ENCODE data around the gene KRT83.

DNA sequence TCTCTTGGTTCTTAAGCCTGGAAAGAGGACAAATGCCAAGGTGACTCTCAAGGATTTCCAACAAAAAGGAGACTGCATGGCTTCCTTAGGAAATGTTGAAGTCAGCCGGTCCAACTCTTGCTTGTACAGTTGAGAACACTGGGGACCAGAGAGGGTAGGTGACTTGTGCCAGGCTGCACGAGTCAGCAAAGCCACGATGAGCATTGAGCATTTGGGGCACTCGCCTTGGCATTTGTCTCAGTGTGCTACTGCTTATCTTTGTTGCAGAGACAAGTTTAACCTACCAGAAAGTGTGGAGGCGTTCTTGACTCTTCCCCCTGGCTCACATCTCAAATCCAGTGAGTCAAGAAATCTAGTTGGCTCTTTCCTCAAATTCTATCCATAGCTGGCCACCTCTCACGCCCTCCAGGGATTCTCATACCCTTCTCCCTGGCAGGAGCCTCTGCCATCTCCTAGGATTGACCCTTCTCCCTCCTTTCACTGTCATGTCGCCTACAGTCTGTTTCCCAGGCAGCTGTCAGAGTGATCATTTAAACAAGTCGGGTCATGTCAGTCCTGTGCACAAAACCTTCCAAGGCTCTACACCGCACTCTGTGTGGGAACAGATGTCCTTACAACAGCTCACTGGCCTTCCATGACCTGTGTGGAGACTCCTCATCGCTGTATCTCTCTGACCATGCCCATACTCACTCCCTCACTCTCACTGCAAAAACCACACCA, 17.2 kb upstream of the KRT83 start:
- TF ChIP-seq, protein P1, sequence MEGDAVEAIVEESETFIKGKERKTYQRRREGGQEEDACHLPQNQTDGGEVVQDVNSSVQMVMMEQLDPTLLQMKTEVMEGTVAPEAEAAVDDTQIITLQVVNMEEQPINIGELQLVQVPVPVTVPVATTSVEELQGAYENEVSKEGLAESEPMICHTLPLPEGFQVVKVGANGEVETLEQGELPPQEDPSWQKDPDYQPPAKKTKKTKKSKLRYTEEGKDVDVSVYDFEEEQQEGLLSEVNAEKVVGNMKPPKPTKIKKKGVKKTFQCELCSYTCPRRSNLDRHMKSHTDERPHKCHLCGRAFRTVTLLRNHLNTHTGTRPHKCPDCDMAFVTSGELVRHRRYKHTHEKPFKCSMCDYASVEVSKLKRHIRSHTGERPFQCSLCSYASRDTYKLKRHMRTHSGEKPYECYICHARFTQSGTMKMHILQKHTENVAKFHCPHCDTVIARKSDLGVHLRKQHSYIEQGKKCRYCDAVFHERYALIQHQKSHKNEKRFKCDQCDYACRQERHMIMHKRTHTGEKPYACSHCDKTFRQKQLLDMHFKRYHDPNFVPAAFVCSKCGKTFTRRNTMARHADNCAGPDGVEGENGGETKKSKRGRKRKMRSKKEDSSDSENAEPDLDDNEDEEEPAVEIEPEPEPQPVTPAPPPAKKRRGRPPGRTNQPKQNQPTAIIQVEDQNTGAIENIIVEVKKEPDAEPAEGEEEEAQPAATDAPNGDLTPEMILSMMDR (IDR thresholded peaks at IDR 0.05; ENCODE audit: insufficient read depth, low read length): no peak
- TF ChIP-seq POLR2AphosphoS5 (IDR thresholded peaks at IDR 0.05; ENCODE audit: low read depth) (no peak), REST (IDR thresholded peaks at IDR 0.05; ENCODE audit: insufficient replicate concordance, low read depth) (no peak), GABPA (IDR thresholded peaks at IDR 0.05; ENCODE audit: low read depth) (no peak), SPI1 (IDR thresholded peaks at IDR 0.05; ENCODE audit: borderline replicate concordance, low read depth) (no peak)
